ENCODE data around the gene SLC39A13.
A peak's percentile ranks its signal among the peaks of the same experiment; 100 is the strongest.

The SLC39A13 gene

DNA sequence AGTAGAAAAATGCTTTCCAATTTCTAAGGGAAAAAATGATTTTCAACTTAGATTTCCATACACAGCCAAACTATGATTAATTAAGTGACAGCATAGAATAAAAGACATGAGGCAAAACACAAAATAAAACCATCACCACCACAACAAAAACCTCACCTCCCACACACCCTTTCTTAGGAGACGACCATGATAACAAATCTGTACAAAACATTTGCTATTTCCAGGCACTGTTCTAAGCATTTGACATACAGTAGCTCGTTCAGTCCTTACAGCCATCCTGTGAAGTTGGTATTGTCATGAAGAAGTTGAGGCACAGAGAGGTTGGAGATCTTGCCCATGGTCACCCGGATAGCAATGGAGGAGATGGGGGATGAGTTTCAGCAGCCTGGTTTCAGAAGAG is 38.7 kb upstream of the SLC39A13 start:
- TF ChIP-seq, protein P1, sequence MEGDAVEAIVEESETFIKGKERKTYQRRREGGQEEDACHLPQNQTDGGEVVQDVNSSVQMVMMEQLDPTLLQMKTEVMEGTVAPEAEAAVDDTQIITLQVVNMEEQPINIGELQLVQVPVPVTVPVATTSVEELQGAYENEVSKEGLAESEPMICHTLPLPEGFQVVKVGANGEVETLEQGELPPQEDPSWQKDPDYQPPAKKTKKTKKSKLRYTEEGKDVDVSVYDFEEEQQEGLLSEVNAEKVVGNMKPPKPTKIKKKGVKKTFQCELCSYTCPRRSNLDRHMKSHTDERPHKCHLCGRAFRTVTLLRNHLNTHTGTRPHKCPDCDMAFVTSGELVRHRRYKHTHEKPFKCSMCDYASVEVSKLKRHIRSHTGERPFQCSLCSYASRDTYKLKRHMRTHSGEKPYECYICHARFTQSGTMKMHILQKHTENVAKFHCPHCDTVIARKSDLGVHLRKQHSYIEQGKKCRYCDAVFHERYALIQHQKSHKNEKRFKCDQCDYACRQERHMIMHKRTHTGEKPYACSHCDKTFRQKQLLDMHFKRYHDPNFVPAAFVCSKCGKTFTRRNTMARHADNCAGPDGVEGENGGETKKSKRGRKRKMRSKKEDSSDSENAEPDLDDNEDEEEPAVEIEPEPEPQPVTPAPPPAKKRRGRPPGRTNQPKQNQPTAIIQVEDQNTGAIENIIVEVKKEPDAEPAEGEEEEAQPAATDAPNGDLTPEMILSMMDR (IDR thresholded peaks at IDR 0.05; ENCODE audit: extremely low read depth, missing control alignments) = no peak
- DNase-seq (ENCODE audit: low spot score) = no peak

DNA sequence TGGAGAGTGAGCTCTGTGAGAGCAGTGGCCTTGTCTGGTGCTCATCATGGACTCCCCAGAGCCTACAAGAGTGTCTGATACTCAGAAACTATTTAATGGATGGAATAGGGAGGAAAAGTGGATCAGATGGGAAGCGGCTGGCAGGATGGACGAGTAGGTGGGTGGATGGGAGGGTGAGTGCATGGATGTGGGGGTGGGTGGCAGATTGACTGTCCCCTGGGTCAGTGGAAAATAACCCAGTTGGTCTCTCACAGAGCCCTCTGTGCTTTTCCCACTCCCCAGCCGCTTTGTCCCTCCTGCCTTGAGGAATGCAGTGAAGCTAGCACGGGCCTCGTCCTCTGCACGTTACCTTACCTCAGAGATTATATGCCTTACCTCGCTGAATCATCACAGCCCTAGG is 36.0 kb upstream of the SLC39A13 start:
- TF ChIP-seq, protein P1 (IDR thresholded peaks at IDR 0.05; ENCODE audit: extremely low read depth, missing control alignments) = no peak
- no peak for DNase-seq (ENCODE audit: low spot score)

DNA sequence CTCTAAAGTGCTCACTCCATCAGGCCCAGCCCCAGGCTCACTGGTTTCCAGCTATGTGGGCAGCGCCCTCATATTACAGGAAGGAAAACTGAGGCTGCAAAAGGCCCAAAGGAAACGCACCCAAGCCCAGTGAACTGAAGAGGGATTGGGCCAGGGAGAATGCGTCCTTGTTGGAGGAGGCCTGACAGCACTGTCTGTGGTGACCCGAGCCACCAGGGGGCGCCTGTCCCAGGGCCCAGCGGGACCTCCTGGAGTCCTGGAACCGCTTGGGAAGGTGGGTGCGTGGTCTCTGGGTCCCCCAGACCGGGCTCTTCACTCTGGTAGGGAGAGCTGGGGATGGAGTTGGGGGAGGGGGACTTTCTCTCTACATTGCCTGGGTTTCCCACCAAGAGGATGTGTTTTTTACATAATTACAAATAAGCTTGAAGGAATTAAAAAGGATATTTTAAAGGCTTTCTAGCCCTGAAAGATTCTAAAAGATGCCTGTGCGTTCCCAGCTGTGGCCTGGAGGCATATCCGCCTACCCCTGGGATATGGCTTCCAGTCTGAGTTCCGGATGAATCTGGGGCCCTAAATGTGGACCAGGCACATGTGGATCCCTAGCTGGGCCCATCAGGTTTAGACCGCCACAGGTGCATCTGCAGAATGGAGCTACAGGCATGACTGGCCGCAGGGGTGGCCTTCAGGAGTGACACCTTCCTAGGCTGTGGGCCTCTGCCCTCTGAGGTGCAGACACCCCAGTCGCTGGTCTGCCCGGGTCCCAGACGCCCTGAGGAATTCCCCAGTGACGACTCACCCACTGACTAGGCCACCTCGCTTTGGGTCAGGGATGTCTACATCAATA is 34.3 kb upstream of the SLC39A13 start:
- TF ChIP-seq, protein P1 (IDR thresholded peaks at IDR 0.05; ENCODE audit: extremely low read depth, missing control alignments) = peak; percentile 68
- peak; percentile 80 for DNase-seq (ENCODE audit: low spot score)

DNA sequence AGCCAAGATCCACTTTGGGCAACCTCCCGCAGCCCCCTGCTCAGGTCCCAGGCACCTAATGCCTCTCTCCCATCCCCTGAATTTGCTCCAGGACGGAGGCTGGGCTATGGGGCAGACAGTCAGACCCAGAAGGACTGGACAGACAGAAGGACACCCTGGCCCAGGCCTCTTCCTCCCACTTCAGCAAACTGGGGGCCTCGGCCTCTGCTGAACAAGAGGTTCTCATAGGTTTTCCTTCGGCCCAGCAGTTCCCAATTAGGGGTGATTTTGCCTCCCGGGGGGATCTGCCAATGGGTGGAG is 33.7 kb upstream of the SLC39A13 start:
- no peak for DNase-seq (ENCODE audit: low spot score)
- TF ChIP-seq, protein P1 (IDR thresholded peaks at IDR 0.05; ENCODE audit: extremely low read depth, missing control alignments) = no peak

DNA sequence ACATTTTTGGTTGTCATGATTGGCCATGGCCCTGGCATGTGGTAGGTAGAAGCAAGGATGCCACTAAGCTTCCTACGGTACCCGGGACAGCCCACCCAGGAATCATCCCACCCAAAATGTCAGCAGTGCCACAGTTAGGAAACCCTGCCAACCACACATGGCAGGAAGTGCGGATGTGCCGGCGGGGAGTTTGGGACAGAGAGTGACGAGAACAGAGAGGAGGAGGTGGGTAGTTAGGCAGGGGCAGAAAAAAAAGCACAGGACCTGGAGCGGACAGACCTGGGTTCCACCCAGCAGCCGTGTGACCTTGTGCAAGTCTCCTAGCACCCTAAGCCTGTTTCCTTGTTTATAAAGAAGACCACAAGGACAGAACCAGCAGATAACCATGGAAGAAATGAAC is 33.4 kb upstream of the SLC39A13 start:
- no peak for DNase-seq (ENCODE audit: low spot score)
- TF ChIP-seq, protein P1 (IDR thresholded peaks at IDR 0.05; ENCODE audit: extremely low read depth, missing control alignments) = no peak

DNA sequence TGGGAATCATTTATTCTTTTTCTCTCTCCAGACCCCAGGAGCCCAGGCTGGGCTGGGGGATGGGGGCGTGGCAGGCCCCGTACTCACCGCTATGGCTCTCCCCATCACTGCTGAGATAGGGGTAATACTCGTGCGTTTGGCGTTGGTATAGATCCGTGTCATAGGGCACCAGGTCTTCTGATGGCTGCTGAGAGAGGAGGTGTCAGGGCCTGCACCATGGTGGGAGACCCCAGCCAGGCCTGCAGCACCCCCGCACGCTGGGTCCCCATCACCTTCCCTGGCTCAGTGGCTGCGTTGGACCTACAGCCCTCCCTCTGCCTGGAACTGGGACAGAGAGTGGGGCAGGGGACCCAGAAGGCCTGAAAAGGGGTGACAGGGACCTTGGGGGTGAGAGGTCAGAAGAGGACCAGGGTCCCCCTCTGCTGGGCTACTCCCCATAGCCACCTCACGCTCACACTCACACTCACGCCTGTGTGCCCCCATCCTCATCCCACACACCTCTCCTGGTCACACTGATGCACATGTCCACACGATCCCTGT is 32.8 kb upstream of the SLC39A13 start:
- TF ChIP-seq, protein P1 (IDR thresholded peaks at IDR 0.05; ENCODE audit: extremely low read depth, missing control alignments) = no peak
- no peak for DNase-seq (ENCODE audit: low spot score)

DNA sequence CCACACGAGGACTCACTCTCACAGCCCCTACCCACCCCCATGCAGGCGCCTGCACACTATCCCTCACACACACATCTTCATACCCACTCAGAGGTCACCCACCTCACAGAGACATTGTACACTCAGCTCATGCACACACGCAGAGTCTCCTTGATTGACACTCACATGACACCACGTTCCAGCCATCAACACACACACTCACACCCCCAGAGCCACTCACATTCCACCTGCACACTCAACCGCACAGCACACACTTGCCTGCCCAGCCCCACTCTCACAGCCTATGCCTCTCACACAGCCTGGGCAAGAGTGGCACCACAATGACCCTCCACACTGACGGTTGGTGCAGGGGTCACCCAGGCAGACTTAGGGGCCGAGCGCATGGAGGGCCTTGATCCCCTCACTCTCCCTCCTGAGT is 32.3 kb upstream of the SLC39A13 start:
- TF ChIP-seq, protein P1 (IDR thresholded peaks at IDR 0.05; ENCODE audit: extremely low read depth, missing control alignments) = no peak
- DNase-seq (ENCODE audit: low spot score) = no peak
